SK-N-SH (cell line): ENCODE results near the gene EIPR1. TPM values are rescaled to one million over a fixed set of nuclear protein-coding genes. Genes with fewer than 3 reads are reported as not detected.

Source experiments
- CTCF ChIA-PET: fragments of 300-600, 350-600 bp; formaldehyde crosslinking; extraction: SDS; loops from one replicate; lab custom pipeline; 2021; lab: Yijun Ruan, JAX
- POLR2A ChIA-PET: fragments of 350-600 bp; sonication (Branson Sonifier 250); formaldehyde crosslinking; extraction: SDS; loops from one replicate; lab custom pipeline; 2020; ENCODE audit warnings: antibody characterized with exemption, inconsistent platforms; lab: Yijun Ruan, JAX
- DNase-seq: peaks from one replicate; pipeline ENCODE4 v3.0.0; 2012
- H2AFZ ChIP-seq: fragments of 200-600 bp; sonication (generic); 2 replicates; pipeline ENCODE4 v1.8.1; 2016; ENCODE audit warnings: antibody characterized with exemption, mild to moderate bottlenecking, low read depth
- H3F3A ChIP-seq: fragments of 200-600 bp; sonication (generic); replicated peaks from 2 replicates; pipeline ENCODE3; 2016; ENCODE audit warnings: antibody characterized with exemption, mild to moderate bottlenecking; ENCODE audit not compliant: insufficient read depth
- H3K27ac ChIP-seq, 2 experiments: fragments of 200-500 bp in 1 of 2; fragments of 200-600 bp in 1 of 2; sonication (Bioruptor generic) in 1 of 2; sonication (generic), shearing (Covaris generic) in 1 of 2; 2 replicates each; pipeline versions ENCODE4 v1.5.1 to v1.6.1; 2014 to 2016; ENCODE audit warnings: low read depth in 2 of 2, inconsistent platforms in 1 of 2, low read length in 1 of 2, mild to moderate bottlenecking in 1 of 2, mixed read lengths in 1 of 2
- H3K27me3 ChIP-seq: fragments of 200-600 bp; sonication (generic), shearing (Covaris generic); 2 replicates; pipeline ENCODE4 v1.6.1; 2016; ENCODE audit warnings: mixed run types; ENCODE audit not compliant: insufficient read depth
- H3K36me3 ChIP-seq, 2 experiments: fragments of 200-500 bp in 1 of 2; fragments of 200-600 bp in 1 of 2; sonication (Bioruptor generic) in 1 of 2; sonication (generic) in 1 of 2; replicated peaks in 1 of 2; 2 replicates each; pipeline versions ENCODE3 to v1.5.1; 2014 to 2016; ENCODE audit warnings: low read length in 1 of 2, mild to moderate bottlenecking in 1 of 2; ENCODE audit not compliant: insufficient read depth in 2 of 2, control insufficient read depth in 1 of 2
- H3K4me1 ChIP-seq, 2 experiments: fragments of 200-500 bp in 1 of 2; fragments of 200-600 bp in 1 of 2; sonication (Bioruptor generic) in 1 of 2; sonication (generic), shearing (Covaris generic) in 1 of 2; 2 replicates each; pipeline versions ENCODE4 v1.5.1 to v1.6.1; 2014 to 2016; ENCODE audit warnings: low read depth in 1 of 2, low read length in 1 of 2, mixed run types in 1 of 2; ENCODE audit not compliant: insufficient read depth in 2 of 2, control insufficient read depth in 1 of 2
- H3K4me2 ChIP-seq: fragments of 200-600 bp; sonication (generic), shearing (Covaris generic); 2 replicates; pipeline ENCODE4 v1.6.1; 2017; ENCODE audit warnings: mixed run types
- H3K4me3 ChIP-seq, 2 experiments: fragments of 200-500 bp in 1 of 2; fragments of 200-600 bp in 1 of 2; sonication (Bioruptor generic) in 1 of 2; sonication (generic), shearing (Covaris generic) in 1 of 2; 2 replicates each; pipeline versions ENCODE4 v1.5.1 to v1.8.1; 2014 to 2016; ENCODE audit warnings: low read depth in 2 of 2, inconsistent platforms in 1 of 2, low read length in 1 of 2, mild to moderate bottlenecking in 1 of 2, mixed read lengths in 1 of 2, moderate library complexity in 1 of 2
- H3K79me2 ChIP-seq: fragments of 200-600 bp; sonication (generic); 2 replicates; pipeline ENCODE4 v1.8.1; 2017; ENCODE audit warnings: mild to moderate bottlenecking; ENCODE audit not compliant: insufficient read depth
- H3K9ac ChIP-seq: fragments of 200-600 bp; sonication (generic); 2 replicates; pipeline ENCODE4 v1.6.1; 2017; ENCODE audit warnings: mixed run types
- H3K9me2 ChIP-seq: fragments of 200-600 bp; sonication (generic); 2 replicates; pipeline ENCODE4 v1.6.1; 2017; ENCODE audit warnings: mixed run types
- H3K9me3 ChIP-seq: fragments of 200-600 bp; sonication (generic); 2 replicates; pipeline ENCODE4 v1.6.1; 2017; ENCODE audit warnings: mixed run types, mild to moderate bottlenecking, moderate library complexity
- H4K20me1 ChIP-seq: fragments of 200-600 bp; sonication (generic); 2 replicates; pipeline ENCODE4 v1.6.1; 2017; ENCODE audit warnings: mild to moderate bottlenecking, mixed run types; ENCODE audit not compliant: insufficient read depth
- CHD2 ChIP-seq: fragments of 150-350 bp; IDR thresholded peaks from 2 replicates; pipeline ENCODE4 v1.6.1; 2018; ENCODE audit warnings: low read length; ENCODE audit not compliant: partially characterized antibody
- CTCF ChIP-seq: fragments of 200-600 bp; sonication (generic); IDR thresholded peaks from 2 replicates; pipeline ENCODE4 v1.6.1; 2017; ENCODE audit warnings: antibody characterized with exemption, mild to moderate bottlenecking, moderate library complexity
- EZH2phosphoT487 ChIP-seq: fragments of 200-600 bp; sonication (generic); IDR thresholded peaks from 2 replicates; pipeline ENCODE4 v1.6.1; 2017; ENCODE audit warnings: low read depth, mixed run types, mild to moderate bottlenecking, antibody characterized with exemption, moderate library complexity, borderline replicate concordance
- FOSL2 ChIP-seq: IDR thresholded peaks from 2 replicates; pipeline ENCODE4 v1.4.0; 2012; ENCODE audit warnings: low read depth, mild to moderate bottlenecking, moderate library complexity, borderline replicate concordance
- FOXJ3 ChIP-seq: sonication (generic); formaldehyde crosslinking; IDR thresholded peaks from 2 replicates; pipeline ENCODE4 v1.5.1; 2020; ENCODE audit warnings: mild to moderate bottlenecking, missing genetic modification reagents
- FOXM1 ChIP-seq: IDR thresholded peaks from 2 replicates; pipeline ENCODE4 v1.4.0; 2012; ENCODE audit warnings: low read depth, mild to moderate bottlenecking
- IRF3 ChIP-seq: fragments of 150-350 bp; IDR thresholded peaks from 2 replicates; pipeline ENCODE4 v1.6.1; 2016; ENCODE audit warnings: mild to moderate bottlenecking, low read depth, low read length
- NRF1 ChIP-seq: IDR thresholded peaks from 2 replicates; pipeline ENCODE4 v1.6.1; 2012; ENCODE audit warnings: low read depth, mild to moderate bottlenecking, low read length
- POLR2AphosphoS5 ChIP-seq: IDR thresholded peaks from 2 replicates; pipeline ENCODE4 v1.6.1; 2012; ENCODE audit warnings: low read depth, low read length
- REST ChIP-seq: IDR thresholded peaks from 2 replicates; pipeline ENCODE4 v1.6.1; 2012; ENCODE audit warnings: mild to moderate bottlenecking, low read depth, low read length, moderate library complexity
- RFX5 ChIP-seq: IDR thresholded peaks from 2 replicates; pipeline ENCODE4 v1.6.1; 2012; ENCODE audit warnings: mild to moderate bottlenecking, improper control_type of control experiment, low read length
- TAF1 ChIP-seq: IDR thresholded peaks from 2 replicates; pipeline ENCODE4 v1.6.1; 2012; ENCODE audit warnings: low read depth, mild to moderate bottlenecking, low read length, moderate library complexity, borderline replicate concordance
- TCF12 ChIP-seq: IDR thresholded peaks from 2 replicates; pipeline ENCODE4 v1.4.0; 2012
- TEAD4 ChIP-seq: IDR thresholded peaks from 2 replicates; pipeline ENCODE4 v1.4.0; 2012; ENCODE audit warnings: mild to moderate bottlenecking, borderline replicate concordance; ENCODE audit not compliant: insufficient read depth
- YY1 ChIP-seq: IDR thresholded peaks from 2 replicates; pipeline ENCODE4 v1.4.0; 2012; ENCODE audit warnings: low read depth, mild to moderate bottlenecking
- ZBTB33 ChIP-seq: IDR thresholded peaks from 2 replicates; pipeline ENCODE4 v1.4.0; 2012; ENCODE audit warnings: low read depth, borderline replicate concordance
- WGBS: methylation state at CpG from one replicate; pipeline ENCODE4 v1.1.6; 2017; ENCODE audit warnings: low lambda C conversion rate; 5-methylcytosine and 5-hydroxymethylcytosine counted together
- polyA plus RNA-seq, 3 experiments: library from polyadenylated mRNA; depleted of rRNA; stranded (reverse); fragments of >200 nt; gene quantifications; 2 replicates each; pipeline ENCODE4 v1.2.3, GENCODE V29; 2012
- TF ChIP-seq, protein P1 (sequence below): IDR thresholded peaks from 2 replicates; pipeline ENCODE4 v1.4.0; 2012; ENCODE audit warnings: low read depth

Gene EIPR1
- polyA plus RNA-seq, 1 of the 3 experiments (the other 2 are of a cell fraction), result 85.9 TPM

DNA sequence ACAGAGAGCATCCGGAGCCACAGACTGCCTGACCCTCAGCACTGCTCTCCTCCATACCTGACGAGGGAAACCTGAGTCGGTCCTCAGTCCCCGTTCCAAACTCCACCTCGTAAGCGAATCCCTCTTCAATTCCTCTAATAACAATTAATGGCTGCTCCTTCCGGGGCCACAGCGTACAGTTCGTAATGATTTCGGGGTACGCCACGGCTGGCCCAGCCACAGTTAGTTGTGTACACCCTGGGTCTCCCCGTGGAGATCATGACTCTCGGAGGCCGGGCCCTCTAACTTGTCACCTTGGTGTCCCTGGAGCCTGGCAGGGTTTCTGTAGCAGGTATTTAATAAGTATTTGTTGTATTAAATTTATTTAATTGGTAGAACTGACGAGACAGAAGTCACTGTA is 121.5 kb downstream of the EIPR1 start:
- POLR2A ChIA-PET, result no interaction called here
- Histone ChIP-seq H4K20me1 (peaks cover 5% of the 10 kb centered on the region; the same call in 1 of the 2 replicates), H3K4me1 (peaks cover 0 to 11% of the 10 kb centered on the region in 2 experiments; a peak in 1 of 4 replicates), H3K27me3 (no peaks in the 10 kb centered on the region), H3K4me2 (no peak overlapping the region), H3F3A (no peaks in the 10 kb centered on the region), H3K9me3 (no peaks in the 10 kb centered on the region), H3K4me3 (no peak overlapping the region), H3K27ac (no peak overlapping the region), H3K9me2 (no peaks in the 10 kb centered on the region), H2AFZ (no peak overlapping the region), H3K79me2 (peaks cover 4% of the 10 kb centered on the region; the same call in 1 of the 2 replicates), H3K9ac (no peak overlapping the region), H3K36me3 (peaks cover 3 to 31% of the 10 kb centered on the region in 2 experiments)
- TF ChIP-seq IRF3, result no peak
- TF ChIP-seq TEAD4, result no peak
- TF ChIP-seq, protein P1, sequence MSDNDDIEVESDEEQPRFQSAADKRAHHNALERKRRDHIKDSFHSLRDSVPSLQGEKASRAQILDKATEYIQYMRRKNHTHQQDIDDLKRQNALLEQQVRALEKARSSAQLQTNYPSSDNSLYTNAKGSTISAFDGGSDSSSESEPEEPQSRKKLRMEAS, result no peak
- no peak for TF ChIP-seq FOSL2
- no peak for TF ChIP-seq NRF1
- no peak for TF ChIP-seq FOXM1
- no peak for TF ChIP-seq YY1
- no peak for TF ChIP-seq TAF1
- no peak for TF ChIP-seq EZH2phosphoT487
- TF ChIP-seq FOXJ3 (CRISPR knock-in tag), result no peak
- no peak for TF ChIP-seq ZBTB33
- TF ChIP-seq REST, result no peak
- TF ChIP-seq CHD2, result no peak
- TF ChIP-seq TCF12, result no peak
- no peak for TF ChIP-seq RFX5
- TF ChIP-seq POLR2AphosphoS5, result no peak
- no peak for TF ChIP-seq CTCF
- WGBS, result 98% methylated on average over 16 of the region's 16 CpGs
- CTCF ChIA-PET, result no interaction called here
- no peak for DNase-seq
